Spleen (tissue), 13 donors: Measurements from ENCODE around the gene EML2. TPM values are rescaled to one million over a fixed set of nuclear protein-coding genes. Genes with fewer than 3 reads are reported as not detected.
A peak's percentile ranks its signal among the peaks of the same experiment; 100 is the strongest.
"Not testable (repeated sequence)": the region's sequence is repeated elsewhere in the genome, so short reads cannot be mapped to it uniquely, and the experiment has no call there.

Source experiments
- DNase-seq: peaks from one replicate; pipeline ENCODE4 v3.0.0-alpha.2; 2020
- H3K27ac ChIP-seq, 8 donors: fragments of 200-600 bp; sonication (generic) in 7 of 8; 1 replicate in 4 of 8; 2 replicates in 4 of 8; pipeline versions ENCODE4 v1.5.0 to v1.8.0; 2016 to 2021; ENCODE audit warnings: inconsistent platforms in 4 of 8, mild to moderate bottlenecking in 4 of 8, moderate library complexity in 1 of 8
- H3K27me3 ChIP-seq, 7 donors: fragments of 200-600 bp; sonication (generic) in 6 of 7; replicated peaks in 1 of 7; 1 replicate in 4 of 7; 2 replicates in 3 of 7; pipeline versions ENCODE4 v1.5.0 to v1.8.0; 2016 to 2021; ENCODE audit warnings: inconsistent platforms in 3 of 7, mild to moderate bottlenecking in 1 of 7
- H3K36me3 ChIP-seq, 6 donors: fragments of 200-600 bp; sonication (generic) in 5 of 6; 1 replicate in 4 of 6; 2 replicates in 2 of 6; pipeline versions ENCODE4 v1.5.0 to v1.8.0; 2016 to 2021; ENCODE audit warnings: inconsistent platforms in 2 of 6
- H3K4me1 ChIP-seq, 6 donors: fragments of 200-600 bp; sonication (generic) in 5 of 6; 1 replicate in 3 of 6; 2 replicates in 3 of 6; pipeline versions ENCODE4 v1.5.0 to v1.8.0; 2016 to 2021; ENCODE audit warnings: inconsistent platforms in 3 of 6
- H3K4me3 ChIP-seq, 8 donors: fragments of 200-600 bp; sonication (generic) in 7 of 8; 1 replicate in 4 of 8; 2 replicates in 4 of 8; pipeline versions ENCODE4 v1.5.0 to v1.8.0; 2016 to 2021; ENCODE audit warnings: inconsistent platforms in 4 of 8, mild to moderate bottlenecking in 4 of 8, moderate library complexity in 2 of 8
- H3K9me3 ChIP-seq, 8 donors: fragments of 200-600 bp; sonication (generic) in 7 of 8; 1 replicate in 4 of 8; 2 replicates in 4 of 8; pipeline versions ENCODE4 v1.5.0 to v1.8.0; 2016 to 2021; ENCODE audit warnings: inconsistent platforms in 4 of 8
- POLR2A ChIP-seq, 3 donors: fragments of 450-650 bp; IDR thresholded peaks; one replicate each; pipeline ENCODE4 v1.5.1; 2017; ENCODE audit warnings: antibody characterized with exemption in 3 of 3, mild to moderate bottlenecking in 1 of 3
- POLR2AphosphoS5 ChIP-seq, 3 donors: sonication (generic); formaldehyde crosslinking; IDR thresholded peaks; one replicate each; pipeline ENCODE4 v1.5.1; 2017; ENCODE audit warnings: antibody characterized with exemption in 3 of 3
- WGBS, 5 donors: extraction: QIAGEN DNeasy Blood & Tissue Kit in 3 of 5; methylation state at CpG; one replicate each; pipeline versions ENCODE4 v1.1.5 to v1.1.7; 2013 to 2018; 5-methylcytosine and 5-hydroxymethylcytosine counted together
- intact Hi-C: fragments of 100-400 bp; cut with DNase I; formaldehyde crosslinking; loops from one replicate; pipeline ENCODE4 v1.15.0; 2023; ENCODE audit warnings: low total_unique reads
- long read RNA-seq, 2 donors: transcript quantifications; one replicate each; lab custom pipeline, GENCODE V29; 2026
- polyA plus RNA-seq, 3 donors: library from polyadenylated mRNA; stranded (reverse); fragments of 200-250 nt; gene quantifications; one replicate each; pipeline ENCODE4 v1.2.1, GENCODE V29; 2013
- total RNA-seq, 7 donors: library from RNA; depleted of rRNA in 3 of 7; stranded (reverse); fragments of >200 nt in 3 of 7; fragmentation: NEBNext Ultra II Directional in 4 of 7; extraction: Animal tissue kit (Norgen Biotek cat#: 25700) in 4 of 7; gene quantifications; one replicate each; pipeline versions ENCODE4 v1.1.0 to v1.2.1, GENCODE V29; 2016 to 2021
- TF ChIP-seq, protein P1 (sequence below), 11 experiments: fragments of 200-600 bp in 7 of 11; fragments of 450-650 bp in 4 of 11; sonication (generic) in 4 of 11; IDR thresholded peaks in 8 of 11; conservative IDR thresholded peaks in 3 of 11; 1 replicate in 7 of 11; 2 replicates in 4 of 11; pipeline versions ENCODE4 v1.4.0 to v1.8.0; 2016 to 2021; ENCODE audit warnings: antibody characterized with exemption in 11 of 11, inconsistent platforms in 4 of 11, mild to moderate bottlenecking in 1 of 11
- donor health status: healthy with polysubstance abuse.
- donor health status: DM: no; HTN: no; CAD: no; lungs with moderate emphysema.
- donor health status: DM: no; HTN: no; CAD: no.
- donor health status: Bipolar disorder and iron deficiency.
- donor health status: healthy.
- donor health status: DM: no; HTN: no; CAD: no.
- donor health status: DM: yes; HTN: yes; CAD: no.

EML2 gene, protein sequence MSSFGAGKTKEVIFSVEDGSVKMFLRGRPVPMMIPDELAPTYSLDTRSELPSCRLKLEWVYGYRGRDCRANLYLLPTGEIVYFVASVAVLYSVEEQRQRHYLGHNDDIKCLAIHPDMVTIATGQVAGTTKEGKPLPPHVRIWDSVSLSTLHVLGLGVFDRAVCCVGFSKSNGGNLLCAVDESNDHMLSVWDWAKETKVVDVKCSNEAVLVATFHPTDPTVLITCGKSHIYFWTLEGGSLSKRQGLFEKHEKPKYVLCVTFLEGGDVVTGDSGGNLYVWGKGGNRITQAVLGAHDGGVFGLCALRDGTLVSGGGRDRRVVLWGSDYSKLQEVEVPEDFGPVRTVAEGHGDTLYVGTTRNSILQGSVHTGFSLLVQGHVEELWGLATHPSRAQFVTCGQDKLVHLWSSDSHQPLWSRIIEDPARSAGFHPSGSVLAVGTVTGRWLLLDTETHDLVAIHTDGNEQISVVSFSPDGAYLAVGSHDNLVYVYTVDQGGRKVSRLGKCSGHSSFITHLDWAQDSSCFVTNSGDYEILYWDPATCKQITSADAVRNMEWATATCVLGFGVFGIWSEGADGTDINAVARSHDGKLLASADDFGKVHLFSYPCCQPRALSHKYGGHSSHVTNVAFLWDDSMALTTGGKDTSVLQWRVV
- total RNA-seq = 10 to 100 TPM; 30.8 to 60.6 (median 50.6) TPM
- polyA plus RNA-seq = 10 to 100 TPM; 27.1 to 39.9 (median 34.8) TPM
- long read RNA-seq, donor 1, partial matches to known transcripts = 0 of 2 reads
- long read RNA-seq, donor 1, other reads (novel, unspliced or antisense) = 0 of 2 reads
- long read RNA-seq, donor 2, partial matches to known transcripts = 0 of 1 reads
- long read RNA-seq, donor 2, other reads (novel, unspliced or antisense) = 0 of 1 reads

DNA sequence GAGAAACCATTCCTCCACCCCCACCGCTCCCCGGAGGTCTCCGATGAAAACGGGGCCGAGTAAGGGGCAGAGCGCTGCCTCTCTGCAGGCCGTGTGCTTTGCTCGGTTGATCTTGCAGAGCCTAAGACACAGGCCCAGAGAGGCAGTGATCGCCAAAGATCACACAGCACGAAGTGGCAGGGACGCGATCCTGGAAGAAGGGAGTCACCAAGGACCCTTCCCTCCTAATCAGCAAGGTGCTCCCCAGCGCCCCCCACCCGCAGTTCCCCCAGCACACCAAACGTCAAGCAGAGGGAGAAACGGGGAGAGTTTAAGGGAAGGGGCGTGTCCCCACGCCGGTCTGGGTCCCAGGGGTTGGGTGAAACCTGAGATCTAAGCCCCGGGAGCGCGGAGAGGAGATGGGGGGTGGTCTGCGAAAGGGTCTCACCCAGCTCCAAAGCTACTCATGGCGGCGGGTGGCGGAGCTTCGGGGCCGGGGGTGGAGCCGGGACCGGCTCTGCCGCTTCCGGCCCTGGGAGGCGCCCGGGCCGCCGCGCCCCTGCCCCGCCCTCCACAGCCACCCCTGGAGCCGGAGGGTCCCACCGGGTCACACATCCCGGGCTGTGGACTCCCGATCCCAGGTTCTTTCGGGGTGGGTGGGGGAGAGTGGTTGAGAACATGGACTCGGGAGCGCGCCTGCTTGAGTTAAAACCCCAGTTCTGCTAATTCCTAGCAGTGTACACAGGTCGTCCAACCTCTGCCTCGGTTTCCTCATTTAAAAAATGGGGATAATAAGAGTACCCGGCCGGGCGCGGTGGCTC, at the start of gene EML2:
Gene EML2, minus strand, starts transcription at position 468 of the 800 bp plus-strand sequence. Its CDS starts 21 bp downstream, at position 447.
- TF ChIP-seq POLR2AphosphoS5 (IDR thresholded peaks at IDR 0.05) = peak; percentile 32 to 65 (median 58)
- no peak for TF ChIP-seq POLR2A (IDR thresholded peaks at IDR 0.05)
- TF ChIP-seq, protein P1, sequence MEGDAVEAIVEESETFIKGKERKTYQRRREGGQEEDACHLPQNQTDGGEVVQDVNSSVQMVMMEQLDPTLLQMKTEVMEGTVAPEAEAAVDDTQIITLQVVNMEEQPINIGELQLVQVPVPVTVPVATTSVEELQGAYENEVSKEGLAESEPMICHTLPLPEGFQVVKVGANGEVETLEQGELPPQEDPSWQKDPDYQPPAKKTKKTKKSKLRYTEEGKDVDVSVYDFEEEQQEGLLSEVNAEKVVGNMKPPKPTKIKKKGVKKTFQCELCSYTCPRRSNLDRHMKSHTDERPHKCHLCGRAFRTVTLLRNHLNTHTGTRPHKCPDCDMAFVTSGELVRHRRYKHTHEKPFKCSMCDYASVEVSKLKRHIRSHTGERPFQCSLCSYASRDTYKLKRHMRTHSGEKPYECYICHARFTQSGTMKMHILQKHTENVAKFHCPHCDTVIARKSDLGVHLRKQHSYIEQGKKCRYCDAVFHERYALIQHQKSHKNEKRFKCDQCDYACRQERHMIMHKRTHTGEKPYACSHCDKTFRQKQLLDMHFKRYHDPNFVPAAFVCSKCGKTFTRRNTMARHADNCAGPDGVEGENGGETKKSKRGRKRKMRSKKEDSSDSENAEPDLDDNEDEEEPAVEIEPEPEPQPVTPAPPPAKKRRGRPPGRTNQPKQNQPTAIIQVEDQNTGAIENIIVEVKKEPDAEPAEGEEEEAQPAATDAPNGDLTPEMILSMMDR (IDR thresholded peaks at IDR 0.05 in 8 of 11, conservative IDR thresholded peaks at IDR 0.05 in 3 of 11) = peak in 2 of 11 experiments; percentile 21 to 24
- no peaks in the 10 kb centered on the region for H3K9me3 ChIP-seq
- H3K4me1 ChIP-seq = peaks cover 29 to 65% (median 54%) of the 10 kb centered on the region in 6 donors
- H3K27me3 ChIP-seq = peaks cover 0 to 9% (median 0%) of the 10 kb centered on the region in 7 donors
- 3 to 6% (median 4%) methylated on average over 28 to 52 of the region's 52 CpGs for WGBS, 5 donors
- peaks cover 0 to 15% (median 0%) of the 10 kb centered on the region in 6 donors for H3K36me3 ChIP-seq
- intact Hi-C loops = no loop called here
- H3K4me3 ChIP-seq = peak within 1 kb of the TSS; percentile 38 to 90 (median 64)
- H3K27ac ChIP-seq = peak within 1 kb of the TSS; percentile 17 to 92 (median 67)
- DNase-seq = peak; percentile 93

DNA sequence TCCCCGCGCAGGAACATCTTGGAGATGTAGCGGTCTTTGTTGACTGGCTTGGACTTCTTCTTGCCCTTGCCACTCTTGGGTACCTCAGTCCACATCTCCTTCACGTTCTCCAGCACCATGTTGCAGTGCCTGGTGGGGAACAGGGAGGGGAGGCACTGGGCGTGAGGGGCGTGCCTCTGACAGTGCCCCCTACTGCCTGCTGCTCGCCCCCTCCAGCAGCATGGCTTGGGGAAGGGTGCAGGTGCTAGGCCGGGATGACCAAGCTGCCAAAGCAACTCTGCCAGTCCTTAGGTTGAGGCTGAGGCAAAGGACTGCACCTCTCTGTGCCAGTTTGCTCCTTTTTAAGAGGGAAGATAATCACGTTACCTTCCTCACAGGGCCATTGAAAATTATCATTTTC, 48.4 kb upstream of the EML2 start:
- H3K4me3 ChIP-seq = no peak overlapping the region
- H3K27ac ChIP-seq = no peak overlapping the region
- no peaks in the 10 kb centered on the region for H3K27me3 ChIP-seq
- DNase-seq = no peak
- TF ChIP-seq, protein P1 (IDR thresholded peaks at IDR 0.05 in 8 of 11, conservative IDR thresholded peaks at IDR 0.05 in 3 of 11) = no peak
- TF ChIP-seq POLR2AphosphoS5 (IDR thresholded peaks at IDR 0.05) (peak in 1 of 3 donors; percentile 52), POLR2A (IDR thresholded peaks at IDR 0.05) (no peak)
- H3K36me3 ChIP-seq = peaks cover 5 to 67% (median 40%) of the 10 kb centered on the region in 6 donors
- intact Hi-C loops = no loop called here
- peaks cover 10 to 22% (median 13%) of the 10 kb centered on the region in 6 donors for H3K4me1 ChIP-seq
- no peaks in the 10 kb centered on the region for H3K9me3 ChIP-seq
- WGBS, 5 donors = 91 to 94% (median 92%) methylated on average over 4 to 9 of the region's 9 CpGs

DNA sequence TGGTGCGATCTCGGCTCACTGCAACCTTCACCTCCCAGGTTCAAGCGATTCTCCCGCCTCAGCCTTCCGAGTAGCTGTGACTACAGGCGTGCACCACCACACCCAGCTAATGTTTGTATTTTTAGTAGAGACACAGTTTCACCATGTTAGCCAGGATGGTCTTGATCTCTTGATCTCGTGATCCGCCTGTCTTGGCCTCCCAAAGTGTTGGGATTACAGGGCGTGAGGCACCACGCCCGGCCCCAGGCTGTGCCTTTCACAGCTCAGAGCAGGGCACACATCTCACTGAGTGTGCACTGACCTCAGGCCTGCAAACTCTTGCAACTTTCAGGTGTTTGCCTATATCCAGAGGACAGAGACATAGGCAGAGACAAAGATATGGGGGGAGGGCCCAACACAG, 45.8 kb upstream of the EML2 start:
- peaks cover 0 to 23% (median 15%) of the 10 kb centered on the region in 6 donors for H3K4me1 ChIP-seq
- H3K4me3 ChIP-seq, DNase-seq, intact Hi-C loops, H3K9me3 ChIP-seq, H3K27me3 ChIP-seq, H3K27ac ChIP-seq: not testable (repeated sequence)
- H3K36me3 ChIP-seq = peaks cover 5 to 67% (median 40%) of the 10 kb centered on the region in 6 donors
- WGBS, 5 donors = 78 to 90% (median 87%) methylated on average over 9 to 11 of the region's 11 CpGs

DNA sequence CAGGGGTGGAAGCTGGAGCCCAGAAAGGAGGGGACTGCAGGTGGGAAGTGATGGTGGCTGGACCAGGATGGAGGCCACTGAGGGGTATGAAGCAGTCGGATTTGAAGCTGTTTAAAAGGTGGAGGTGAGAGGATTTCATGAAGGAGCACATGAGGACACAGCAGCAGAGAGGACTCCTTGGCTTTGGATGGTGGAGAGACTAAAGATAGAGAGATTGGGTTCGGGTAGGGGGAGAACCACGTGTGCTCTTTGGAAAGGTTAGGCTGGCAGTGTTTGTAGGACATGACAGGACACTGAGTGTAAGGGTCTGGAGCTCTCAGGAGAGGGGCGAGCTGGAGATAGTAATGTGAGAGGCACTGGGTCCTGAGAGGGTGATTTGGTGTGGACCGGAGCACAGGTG, 43.7 kb upstream of the EML2 start:
- DNase-seq = no peak
- Histone ChIP-seq H3K9me3 (no peaks in the 10 kb centered on the region), H3K4me3 (no peak overlapping the region), H3K4me1 (peaks cover 3 to 22% (median 17%) of the 10 kb centered on the region in 6 donors), H3K27ac (peak overlapping the region in 1 of 8 donors; percentile 86), H3K36me3 (peaks cover 5 to 51% (median 34%) of the 10 kb centered on the region in 6 donors), H3K27me3 (peaks cover 0 to 23% (median 14%) of the 10 kb centered on the region in 7 donors)
- intact Hi-C loops = no loop called here
- TF ChIP-seq POLR2AphosphoS5 (IDR thresholded peaks at IDR 0.05) = no peak
- TF ChIP-seq, protein P1 (IDR thresholded peaks at IDR 0.05 in 8 of 11, conservative IDR thresholded peaks at IDR 0.05 in 3 of 11) = no peak
- no peak for TF ChIP-seq POLR2A (IDR thresholded peaks at IDR 0.05)
- WGBS, 5 donors = 75 to 89% (median 85%) methylated on average over 5 of the region's 5 CpGs
